T-helper 2 cell treated with Interferon-gamma antibody and Interleukin-4, amounts not matched to agents 5 μg/mL and 100 μg/mL, for 36 hours (primary cell): Measurements from ENCODE around the gene ZNF492.
A peak's percentile ranks its signal among the peaks of the same experiment; 100 is the strongest.
"Not testable (repeated sequence)": the region's sequence is repeated elsewhere in the genome, so short reads cannot be mapped to it uniquely, and the experiment has no call there.

Experiments used
- DNase-seq: peaks from one replicate; pipeline ENCODE4 v3.0.0; 2021; ENCODE audit warnings: low spot score
- H3K27ac Mint-ChIP-seq: one replicate; pipeline ENCODE4 v1.8.0; 2021; ENCODE audit warnings: mild to moderate bottlenecking, mixed read lengths
- H3K27me3 Mint-ChIP-seq: one replicate; pipeline ENCODE4 v1.8.0; 2021; ENCODE audit warnings: low read depth, mixed read lengths
- H3K36me3 Mint-ChIP-seq: one replicate; pipeline ENCODE4 v1.8.0; 2021; ENCODE audit warnings: low read depth, mixed read lengths
- H3K4me1 Mint-ChIP-seq: one replicate; pipeline ENCODE4 v1.8.0; 2021; ENCODE audit warnings: low read depth, mixed read lengths
- H3K4me3 Mint-ChIP-seq: one replicate; pipeline ENCODE4 v1.8.0; 2022; ENCODE audit warnings: mild to moderate bottlenecking, moderate library complexity, mixed read lengths
- H3K9me3 Mint-ChIP-seq: one replicate; pipeline ENCODE4 v1.8.0; 2021; ENCODE audit warnings: mixed read lengths

ZNF492 gene

DNA sequence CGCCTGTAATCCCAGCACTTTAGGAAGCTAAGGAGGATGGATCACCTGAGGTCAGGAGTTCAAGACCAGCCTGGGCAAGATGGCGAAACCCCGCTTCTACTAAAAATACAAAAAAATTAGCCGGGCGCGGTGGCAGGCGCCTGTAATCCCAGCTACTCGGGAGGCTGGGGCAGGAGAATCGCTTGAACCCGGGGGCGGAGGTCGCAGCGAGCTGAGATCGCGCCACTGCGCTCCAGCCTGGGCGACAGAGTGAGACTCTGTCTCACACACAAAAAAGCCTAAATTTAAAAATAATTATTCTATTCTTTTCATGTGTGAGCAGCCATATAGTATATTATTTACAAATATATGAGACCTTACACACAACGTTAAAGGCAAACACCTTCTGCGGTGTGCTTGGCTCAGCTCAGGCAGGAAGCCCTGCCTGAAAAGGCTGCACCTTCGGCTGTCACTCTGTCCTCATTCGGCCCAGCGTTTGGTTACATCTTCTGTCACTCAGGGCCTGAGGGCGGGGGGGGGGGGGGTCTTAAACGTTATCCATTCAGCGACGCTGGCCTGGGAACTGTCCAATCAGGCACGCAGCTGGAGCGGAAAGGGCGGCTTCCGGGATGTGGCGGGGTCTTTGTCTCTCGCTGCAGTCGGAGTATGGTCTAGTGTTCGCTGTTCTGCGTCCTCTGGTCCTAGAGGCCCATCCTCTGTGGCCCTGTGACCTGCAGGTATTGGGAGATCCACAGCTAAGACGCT, at the start of gene ZNF492:
Gene ZNF492 (plus strand): TSS at position 619 of the 744 bp plus-strand sequence. CDS start 19,076 bp downstream, outside the sequence.
- not testable (repeated sequence) for H3K27ac Mint-ChIP-seq, H3K4me1 Mint-ChIP-seq
- H3K9me3 Mint-ChIP-seq: peaks cover 23% of the 10 kb centered on the region

GRCh38 chr19:22595422-22595821, 38.7 kb upstream of the ZNF492 start:
- H3K4me1 Mint-ChIP-seq: no peaks in the 10 kb centered on the region
- no peak overlapping the region for H3K4me3 Mint-ChIP-seq
- H3K9me3 Mint-ChIP-seq: peaks cover 46% of the 10 kb centered on the region
- DNase-seq: no peak
- H3K36me3 Mint-ChIP-seq: no peaks in the 10 kb centered on the region
- H3K27me3 Mint-ChIP-seq: no peaks in the 10 kb centered on the region
- no peak overlapping the region for H3K27ac Mint-ChIP-seq

More for the DNA sequence above, at the start of gene ZNF492:
- H3K36me3 Mint-ChIP-seq, DNase-seq, H3K27me3 Mint-ChIP-seq: not testable (repeated sequence)
- H3K4me3 Mint-ChIP-seq: peak within 1 kb of the TSS; percentile 54

GRCh38 chr19:22595918-22596341, 38.2 kb upstream of the ZNF492 start:
- Mint-ChIP-seq H3K4me3 (no peak overlapping the region), H3K27ac (no peak overlapping the region), H3K9me3 (peaks cover 45% of the 10 kb centered on the region), H3K4me1 (no peaks in the 10 kb centered on the region), H3K36me3 (no peaks in the 10 kb centered on the region), H3K27me3 (no peaks in the 10 kb centered on the region)
- DNase-seq: no peak

DNA sequence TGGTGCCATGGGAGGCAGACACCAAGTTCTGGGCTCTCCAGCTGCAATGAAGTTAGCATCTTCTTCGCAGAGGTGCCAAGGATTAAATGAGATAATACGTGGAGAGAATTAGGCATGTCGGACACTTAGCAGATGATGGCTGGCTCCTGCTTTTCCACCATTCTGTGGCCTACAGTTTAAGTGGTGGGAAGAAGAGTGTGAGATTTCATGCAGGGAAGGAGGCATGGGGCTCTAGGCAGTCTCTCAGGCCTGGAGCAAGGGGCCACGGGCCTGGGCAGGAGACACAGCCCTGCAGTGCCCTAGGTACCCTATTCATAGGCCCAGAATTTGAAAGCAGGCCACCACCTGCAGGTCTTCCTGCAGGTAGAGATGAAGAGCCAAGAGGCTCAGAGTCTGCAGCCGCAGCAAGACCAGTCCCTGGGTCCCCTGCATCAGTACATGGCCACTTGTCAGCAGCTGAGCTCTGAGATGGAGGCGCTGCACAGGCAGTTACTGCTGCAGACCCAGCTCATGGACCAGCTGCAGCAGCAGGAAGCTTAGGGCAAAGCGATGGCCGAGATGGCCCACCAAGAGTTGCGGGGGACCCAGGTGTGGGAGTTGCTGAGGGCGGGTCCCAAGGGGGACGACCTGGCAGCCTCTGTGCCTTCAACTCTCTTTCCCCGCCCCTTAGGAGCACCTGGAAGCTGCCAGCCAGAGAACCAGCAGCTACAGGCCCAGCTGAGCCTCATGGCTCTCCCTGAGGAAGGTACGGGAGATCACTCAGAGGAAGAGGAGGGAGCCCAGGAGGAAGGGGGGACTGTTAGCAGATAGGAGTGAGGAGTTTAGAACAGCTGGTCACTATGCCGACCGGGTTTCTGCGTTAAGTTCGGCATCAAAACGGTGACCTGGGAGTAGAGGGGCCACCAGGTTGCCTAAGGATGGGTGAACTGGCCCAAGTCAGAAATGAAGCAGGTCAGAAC, 33.2 kb upstream of the ZNF492 start:
- DNase-seq: no peak
- H3K9me3 Mint-ChIP-seq: peaks cover 31% of the 10 kb centered on the region
- H3K36me3 Mint-ChIP-seq: no peaks in the 10 kb centered on the region
- H3K4me3 Mint-ChIP-seq: no peak overlapping the region
- H3K4me1 Mint-ChIP-seq: no peaks in the 10 kb centered on the region
- H3K27ac Mint-ChIP-seq: no peak overlapping the region
- H3K27me3 Mint-ChIP-seq: no peaks in the 10 kb centered on the region

DNA sequence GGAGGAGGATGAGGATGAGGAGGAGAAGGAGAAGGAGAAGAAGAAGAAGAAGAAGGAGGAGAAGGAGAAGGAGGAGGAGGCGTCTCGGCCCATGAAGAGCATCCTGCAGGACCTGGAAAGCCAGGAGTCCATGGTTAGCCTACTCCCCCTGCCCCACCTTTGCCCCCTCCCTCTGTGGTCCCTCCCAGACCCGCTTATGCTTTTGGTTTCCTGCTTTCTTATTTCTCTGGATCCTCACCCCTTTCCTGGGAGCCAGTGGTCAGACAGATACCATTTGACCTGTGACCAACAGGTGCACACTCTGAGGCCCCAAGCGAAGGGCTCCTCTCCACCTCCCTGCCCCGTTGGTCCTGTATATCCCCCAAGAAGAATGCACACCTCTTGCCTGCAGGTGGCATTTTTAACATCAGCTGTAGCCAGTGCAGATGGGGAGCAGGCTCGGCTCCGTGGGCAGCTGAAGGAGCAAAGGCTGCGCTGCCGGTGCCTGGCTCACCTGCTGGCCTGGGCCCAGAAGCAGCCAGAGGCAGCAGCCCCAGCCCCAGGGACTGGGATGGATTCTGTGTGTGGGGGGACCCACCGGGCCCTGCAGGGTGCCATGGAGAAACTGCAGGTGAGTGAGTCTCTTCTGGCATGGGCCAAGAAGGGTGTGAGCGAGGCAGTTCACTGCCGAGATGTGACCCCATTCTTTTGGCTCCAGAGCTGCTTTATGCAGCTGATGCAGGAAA, 32.1 kb upstream of the ZNF492 start:
- H3K9me3 Mint-ChIP-seq: peaks cover 41% of the 10 kb centered on the region
- no peaks in the 10 kb centered on the region for H3K4me1 Mint-ChIP-seq
- DNase-seq: no peak
- H3K27me3 Mint-ChIP-seq: no peaks in the 10 kb centered on the region
- H3K4me3 Mint-ChIP-seq: no peak overlapping the region
- H3K36me3 Mint-ChIP-seq: no peaks in the 10 kb centered on the region
- no peak overlapping the region for H3K27ac Mint-ChIP-seq

DNA sequence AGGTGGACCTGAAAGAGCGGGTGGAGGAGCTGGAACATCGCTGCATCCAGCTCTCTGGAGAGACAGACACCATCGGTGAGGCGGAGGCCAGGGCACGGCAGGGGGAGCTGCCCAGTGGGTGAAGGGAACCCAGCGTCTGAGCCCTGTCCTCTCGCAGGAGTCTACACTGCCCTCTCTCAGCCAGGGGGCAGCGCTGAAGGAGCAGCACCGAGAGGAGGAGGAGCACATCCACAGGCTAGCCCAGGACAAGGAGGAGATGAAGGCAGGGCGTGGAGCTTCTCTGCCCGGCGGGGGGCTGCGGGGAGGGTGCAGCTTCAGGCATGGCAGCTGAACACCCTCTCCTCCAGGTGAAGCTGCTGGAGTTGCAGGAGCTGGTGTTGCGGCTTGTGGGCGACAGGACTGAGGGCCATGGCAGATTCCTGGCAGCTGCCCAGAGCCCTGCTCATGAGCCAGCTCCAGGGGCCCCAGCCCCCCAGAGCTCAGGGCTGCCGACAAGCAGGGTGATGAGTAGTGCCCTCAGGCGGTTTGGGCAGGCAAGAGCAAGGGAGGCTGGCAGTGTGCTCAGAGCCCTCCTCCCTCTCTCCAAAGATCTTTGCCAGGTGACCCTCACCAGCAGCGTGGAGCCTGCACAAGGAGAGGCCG, 31.4 kb upstream of the ZNF492 start:
- Mint-ChIP-seq H3K4me1 (no peaks in the 10 kb centered on the region), H3K27me3 (no peaks in the 10 kb centered on the region), H3K27ac (no peak overlapping the region), H3K4me3 (no peak overlapping the region), H3K9me3 (peaks cover 45% of the 10 kb centered on the region), H3K36me3 (no peaks in the 10 kb centered on the region)
- no peak for DNase-seq

- Mint-ChIP-seq H3K27me3 (no peaks in the 10 kb centered on the region), H3K9me3 (peaks cover 39% of the 10 kb centered on the region), H3K36me3 (no peaks in the 10 kb centered on the region), H3K27ac (no peak overlapping the region), H3K4me3 (no peak overlapping the region), H3K4me1 (no peaks in the 10 kb centered on the region)
- DNase-seq: no peak
Observed at GRCh38 chr19:22603518-22604440, 30.3 kb upstream of the ZNF492 start.

- Mint-ChIP-seq H3K27ac (no peak overlapping the region), H3K36me3 (no peaks in the 10 kb centered on the region), H3K4me3 (no peak overlapping the region), H3K27me3 (no peaks in the 10 kb centered on the region), H3K9me3 (peaks cover 39% of the 10 kb centered on the region), H3K4me1 (no peaks in the 10 kb centered on the region)
- no peak for DNase-seq
Observed at GRCh38 chr19:22604571-22605274, 29.4 kb upstream of the ZNF492 start.

DNA sequence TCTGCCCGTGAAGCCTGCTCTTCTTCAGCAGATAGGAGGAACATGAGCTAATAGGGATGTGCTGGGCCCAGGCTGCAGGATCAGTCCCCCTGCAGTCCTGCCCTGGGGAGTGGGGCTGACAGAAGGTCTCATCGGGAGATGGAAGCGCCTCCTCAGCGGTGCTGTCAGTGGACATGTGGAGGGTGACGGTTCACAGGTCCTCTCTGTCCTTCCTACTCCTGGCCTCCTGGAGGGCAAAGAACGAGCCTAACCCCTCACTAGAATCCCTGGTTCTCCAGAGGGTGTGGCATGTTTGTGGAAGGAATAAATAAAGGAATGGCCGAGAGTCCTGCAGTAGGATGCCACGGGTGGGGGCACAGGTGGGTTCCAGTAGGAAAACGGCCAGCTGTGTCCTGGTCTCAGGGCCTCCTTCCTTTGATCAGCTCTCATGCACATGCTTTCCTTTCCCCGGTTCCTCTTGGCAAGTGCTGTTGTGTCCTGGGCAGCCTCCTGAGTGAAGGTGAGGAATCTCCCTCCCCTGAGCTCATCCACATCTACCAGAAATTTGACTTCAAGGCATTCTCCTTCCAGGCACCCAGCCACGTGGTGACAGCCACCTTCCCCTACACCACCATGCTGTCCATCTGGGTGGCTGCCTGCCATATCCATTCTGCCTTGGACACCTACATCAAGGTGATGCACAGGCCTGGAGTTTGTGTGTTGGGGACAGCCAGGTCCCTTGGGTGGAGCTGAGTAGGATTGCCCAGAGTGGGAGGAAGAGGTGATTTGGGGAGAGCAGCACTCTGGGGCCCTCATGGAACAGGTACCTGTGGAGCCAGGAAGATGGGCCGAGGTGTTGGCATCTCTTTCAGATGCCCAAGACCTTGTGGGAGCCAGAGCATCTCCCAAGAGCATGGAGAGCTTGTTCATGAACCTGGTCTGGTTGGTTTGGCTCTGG, 28.6 kb upstream of the ZNF492 start:
- peaks cover 46% of the 10 kb centered on the region for H3K9me3 Mint-ChIP-seq
- no peak overlapping the region for H3K27ac Mint-ChIP-seq
- no peaks in the 10 kb centered on the region for H3K4me1 Mint-ChIP-seq
- no peaks in the 10 kb centered on the region for H3K36me3 Mint-ChIP-seq
- H3K27me3 Mint-ChIP-seq: no peaks in the 10 kb centered on the region
- DNase-seq: no peak
- H3K4me3 Mint-ChIP-seq: no peak overlapping the region

DNA sequence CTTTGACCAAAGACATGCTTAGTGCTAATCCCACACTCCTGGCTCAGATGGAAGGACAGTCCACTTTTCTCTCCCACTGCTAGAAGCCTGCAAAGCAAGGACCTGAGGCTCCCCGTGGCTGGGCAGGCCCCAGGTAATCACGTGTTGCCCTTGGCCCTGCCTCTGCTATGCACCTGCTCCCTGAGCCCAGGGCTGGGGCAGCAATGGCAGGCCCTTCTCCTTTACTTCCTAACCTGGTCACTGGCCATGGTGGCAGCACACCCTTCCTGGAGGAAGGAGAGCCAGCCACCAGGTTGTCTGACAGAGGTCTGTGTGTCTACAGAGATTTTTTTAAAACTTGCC, 27.9 kb upstream of the ZNF492 start:
- DNase-seq: no peak
- no peaks in the 10 kb centered on the region for H3K4me1 Mint-ChIP-seq
- H3K27me3 Mint-ChIP-seq: no peaks in the 10 kb centered on the region
- H3K36me3 Mint-ChIP-seq: no peaks in the 10 kb centered on the region
- H3K4me3 Mint-ChIP-seq: no peak overlapping the region
- H3K9me3 Mint-ChIP-seq: peaks cover 50% of the 10 kb centered on the region
- no peak overlapping the region for H3K27ac Mint-ChIP-seq

DNA sequence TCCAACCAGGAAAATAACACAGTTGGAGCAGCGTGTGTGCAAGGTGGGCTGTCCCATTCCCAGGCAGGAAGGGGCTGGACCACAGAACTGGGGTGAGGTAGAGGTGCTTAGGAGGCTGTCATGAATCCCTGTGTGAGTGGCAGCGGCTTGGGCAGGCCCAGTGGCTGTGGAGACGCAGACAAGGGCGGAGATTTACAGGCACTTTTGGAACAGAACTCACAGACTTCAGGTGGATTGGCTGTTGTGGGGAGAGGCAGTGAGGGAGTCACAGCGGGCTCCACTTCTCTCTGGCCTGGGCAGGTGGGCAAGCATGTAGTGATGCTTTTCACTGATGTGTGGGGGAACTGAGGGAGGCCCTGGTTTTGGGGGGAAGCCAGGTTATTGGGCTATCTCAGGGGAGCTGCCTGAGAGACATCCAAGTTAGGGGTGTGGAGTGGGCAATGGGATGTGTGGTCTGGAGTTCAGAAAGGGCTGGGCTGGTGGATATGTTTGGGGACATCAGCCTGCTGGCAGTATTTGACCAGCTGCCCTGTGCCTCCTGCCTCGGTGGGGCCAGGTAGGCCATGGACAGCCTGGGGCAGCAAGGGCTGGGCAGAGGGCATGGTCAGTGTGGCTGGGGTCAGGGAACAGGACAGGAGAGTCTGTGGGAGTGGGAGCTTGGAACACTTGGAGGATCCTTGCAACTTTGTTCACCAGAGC, 27.0 kb upstream of the ZNF492 start:
- Mint-ChIP-seq H3K36me3 (no peaks in the 10 kb centered on the region), H3K4me1 (no peaks in the 10 kb centered on the region), H3K27me3 (no peaks in the 10 kb centered on the region), H3K4me3 (no peak overlapping the region), H3K9me3 (peaks cover 59% of the 10 kb centered on the region), H3K27ac (no peak overlapping the region)
- DNase-seq: no peak
